Activated naive CD8-positive, alpha-beta T cell treated with anti-CD3 and anti-CD28 coated beads, Interleukin-2, amount 50 U/mL, for 24 hours (primary cell): ENCODE data around the gene ITGB2.
A peak's percentile ranks its signal among the peaks of the same experiment; 100 is the strongest.

ENCODE experiments used
- ATAC-seq: fragments of 150-1000 bp; cut with Tn5 transposase; one replicate; pipeline ENCODE4 v1.10.0; 2021
- DNase-seq: peaks from one replicate; pipeline ENCODE4 v3.0.0; 2021
- H3K27ac Mint-ChIP-seq: one replicate; pipeline ENCODE4 v1.8.0; 2021; ENCODE audit warnings: mild to moderate bottlenecking, mixed read lengths
- H3K27me3 Mint-ChIP-seq: one replicate; pipeline ENCODE4 v1.8.0; 2021; ENCODE audit warnings: mixed read lengths
- H3K36me3 Mint-ChIP-seq: one replicate; pipeline ENCODE4 v1.8.0; 2021; ENCODE audit warnings: low read depth, mixed read lengths
- H3K4me1 Mint-ChIP-seq: one replicate; pipeline ENCODE4 v1.8.0; 2021; ENCODE audit warnings: mixed read lengths
- H3K4me3 Mint-ChIP-seq: one replicate; pipeline ENCODE4 v1.8.0; 2021; ENCODE audit warnings: mild to moderate bottlenecking, moderate library complexity, mixed read lengths
- H3K9me3 Mint-ChIP-seq: one replicate; pipeline ENCODE4 v1.8.0; 2021; ENCODE audit warnings: mixed read lengths

The ITGB2 gene

DNA sequence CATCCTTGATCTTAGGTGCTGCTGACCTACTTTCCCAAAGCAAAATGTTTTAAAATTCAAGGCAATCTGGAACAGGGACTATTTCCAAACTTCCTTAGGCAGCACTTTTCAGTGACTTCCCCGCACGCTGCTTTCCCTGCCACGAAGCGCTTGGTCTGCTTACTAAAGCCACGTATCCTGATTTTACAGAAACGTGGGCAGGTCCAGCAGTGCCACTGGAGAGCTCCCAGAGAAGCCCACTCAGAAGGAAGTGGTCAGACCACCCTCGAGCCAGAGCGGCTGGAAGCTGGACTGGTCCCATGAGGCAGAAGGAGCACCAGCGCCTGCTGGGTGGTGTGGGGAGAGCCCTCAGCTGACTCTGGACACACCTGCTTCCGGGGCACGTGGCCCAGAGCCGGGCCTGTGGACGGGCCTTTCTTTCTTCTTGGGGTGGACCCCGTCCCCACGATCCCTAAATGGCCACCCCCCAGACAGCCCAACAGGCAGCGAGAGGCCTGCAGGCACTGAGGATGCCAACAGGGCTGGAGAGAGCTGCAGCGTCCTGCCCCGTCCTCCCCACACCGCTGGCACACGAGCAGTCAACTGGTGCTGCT is 70.4 kb downstream of the ITGB2 start:
- no peaks in the 10 kb centered on the region for H3K27me3 Mint-ChIP-seq
- H3K4me1 Mint-ChIP-seq: peaks cover 44% of the 10 kb centered on the region
- no peak overlapping the region for H3K27ac Mint-ChIP-seq
- H3K36me3 Mint-ChIP-seq: peaks cover 31% of the 10 kb centered on the region
- no peak for ATAC-seq
- no peaks in the 10 kb centered on the region for H3K9me3 Mint-ChIP-seq
- DNase-seq: no peak
- H3K4me3 Mint-ChIP-seq: no peak overlapping the region

DNA sequence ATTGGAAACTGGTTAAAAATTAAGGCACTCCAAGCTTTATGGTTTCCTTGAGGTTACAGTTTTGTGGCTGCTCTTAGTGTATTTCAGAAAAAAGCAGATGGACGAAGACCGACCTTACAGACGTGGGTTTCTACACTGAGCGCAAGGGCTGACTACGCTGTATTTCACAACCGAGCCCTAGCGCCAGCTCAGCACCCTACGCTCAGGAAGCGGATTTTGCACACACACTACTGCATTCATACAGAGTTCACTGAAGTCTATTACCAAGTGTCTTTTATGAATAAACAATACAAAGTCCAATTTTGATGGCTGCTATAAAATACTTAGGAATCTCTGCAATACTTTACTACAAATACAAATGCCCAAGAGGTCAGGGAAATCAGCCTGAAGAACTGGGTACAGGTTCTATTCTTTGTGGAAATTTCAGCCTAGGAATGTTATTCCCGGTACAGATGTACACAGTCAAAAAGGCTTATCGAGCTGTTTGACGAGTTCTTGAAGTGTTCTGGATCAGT is 71.0 kb downstream of the ITGB2 start:
- peaks cover 37% of the 10 kb centered on the region for H3K4me1 Mint-ChIP-seq
- no peak for DNase-seq
- H3K4me3 Mint-ChIP-seq: no peak overlapping the region
- H3K27me3 Mint-ChIP-seq: no peaks in the 10 kb centered on the region
- no peak overlapping the region for H3K27ac Mint-ChIP-seq
- ATAC-seq: no peak
- H3K9me3 Mint-ChIP-seq: no peaks in the 10 kb centered on the region
- peaks cover 25% of the 10 kb centered on the region for H3K36me3 Mint-ChIP-seq

- H3K27ac Mint-ChIP-seq: no peak overlapping the region
- no peaks in the 10 kb centered on the region for H3K9me3 Mint-ChIP-seq
- H3K4me3 Mint-ChIP-seq: no peak overlapping the region
- ATAC-seq (no peak), DNase-seq (no peak)
- no peaks in the 10 kb centered on the region for H3K27me3 Mint-ChIP-seq
- peaks cover 30% of the 10 kb centered on the region for H3K4me1 Mint-ChIP-seq
- peaks cover 18% of the 10 kb centered on the region for H3K36me3 Mint-ChIP-seq
Observed at GRCh38 chr21:44848821-44849521, 71.7 kb downstream of the ITGB2 start.

- Mint-ChIP-seq H3K4me1 (peaks cover 24% of the 10 kb centered on the region), H3K9me3 (no peaks in the 10 kb centered on the region), H3K36me3 (peaks cover 13% of the 10 kb centered on the region), H3K27ac (no peak overlapping the region), H3K27me3 (no peaks in the 10 kb centered on the region), H3K4me3 (no peak overlapping the region)
- DNase-seq (no peak), ATAC-seq (no peak)
Observed at GRCh38 chr21:44847261-44848056, 73.2 kb downstream of the ITGB2 start.

- H3K4me3 Mint-ChIP-seq: peak overlapping the region; percentile 69
- no peaks in the 10 kb centered on the region for H3K27me3 Mint-ChIP-seq
- peak overlapping the region; percentile 73 for H3K27ac Mint-ChIP-seq
- peaks cover 7% of the 10 kb centered on the region for H3K36me3 Mint-ChIP-seq
- ATAC-seq: peak; percentile 51
- H3K9me3 Mint-ChIP-seq: no peaks in the 10 kb centered on the region
- DNase-seq: peak; percentile 50
- peaks cover 18% of the 10 kb centered on the region for H3K4me1 Mint-ChIP-seq
Observed at GRCh38 chr21:44846485-44847260, 74.0 kb downstream of the ITGB2 start.

GRCh38 chr21:44846224-44846484 is 74.5 kb downstream of the ITGB2 start:
- no peak for ATAC-seq
- Mint-ChIP-seq H3K4me1 (peaks cover 16% of the 10 kb centered on the region), H3K4me3 (peak overlapping the region; percentile 69), H3K27ac (peak overlapping the region; percentile 73), H3K27me3 (no peaks in the 10 kb centered on the region), H3K36me3 (peaks cover 7% of the 10 kb centered on the region), H3K9me3 (no peaks in the 10 kb centered on the region)
- no peak for DNase-seq

DNA sequence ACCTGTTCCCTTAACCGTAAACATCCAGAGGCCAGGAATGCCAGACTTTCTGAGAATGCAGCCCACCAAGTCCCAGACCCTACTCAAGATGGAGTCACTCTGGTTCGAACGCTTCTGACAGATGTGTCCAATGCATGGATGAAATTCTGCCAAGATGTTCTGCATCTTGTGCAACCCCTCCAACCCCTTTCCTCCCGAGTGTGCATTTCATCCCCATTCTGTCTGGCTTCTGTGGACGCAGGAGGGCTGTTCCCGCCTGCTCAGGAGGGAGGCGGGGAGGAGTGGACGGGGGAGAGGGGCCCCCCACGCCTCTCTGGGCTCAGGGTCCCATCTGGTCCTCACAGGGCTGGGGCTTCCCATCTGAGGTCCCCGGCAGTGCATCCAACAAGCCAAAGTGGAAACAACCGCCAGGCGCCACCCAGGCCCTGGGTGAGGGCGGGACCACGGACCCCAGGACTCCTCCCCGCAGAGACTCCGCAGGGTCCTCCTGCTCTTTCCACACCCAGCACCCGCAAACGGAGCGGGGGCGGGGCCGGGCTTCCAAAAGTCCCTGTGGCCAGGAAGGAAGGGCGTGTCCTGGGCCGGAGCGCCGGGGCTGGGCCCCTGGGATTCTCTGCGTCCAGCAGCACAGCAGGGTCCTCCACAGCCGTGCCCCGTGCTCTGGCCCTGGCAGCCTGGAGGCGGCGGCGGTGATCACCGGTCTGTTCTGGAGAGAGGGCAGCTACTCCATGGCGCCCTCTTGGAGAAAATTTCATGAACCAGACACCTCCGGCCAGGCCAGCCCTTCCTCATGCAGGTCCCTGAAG is 75.1 kb downstream of the ITGB2 start:
- H3K36me3 Mint-ChIP-seq: peaks cover 2% of the 10 kb centered on the region
- H3K9me3 Mint-ChIP-seq: no peaks in the 10 kb centered on the region
- peak; percentile 74 for DNase-seq
- peak; percentile 89 for ATAC-seq
- H3K27ac Mint-ChIP-seq: peak overlapping the region; percentile 73
- peak overlapping the region; percentile 69 for H3K4me3 Mint-ChIP-seq
- peaks cover 13% of the 10 kb centered on the region for H3K4me1 Mint-ChIP-seq
- H3K27me3 Mint-ChIP-seq: no peaks in the 10 kb centered on the region

DNA sequence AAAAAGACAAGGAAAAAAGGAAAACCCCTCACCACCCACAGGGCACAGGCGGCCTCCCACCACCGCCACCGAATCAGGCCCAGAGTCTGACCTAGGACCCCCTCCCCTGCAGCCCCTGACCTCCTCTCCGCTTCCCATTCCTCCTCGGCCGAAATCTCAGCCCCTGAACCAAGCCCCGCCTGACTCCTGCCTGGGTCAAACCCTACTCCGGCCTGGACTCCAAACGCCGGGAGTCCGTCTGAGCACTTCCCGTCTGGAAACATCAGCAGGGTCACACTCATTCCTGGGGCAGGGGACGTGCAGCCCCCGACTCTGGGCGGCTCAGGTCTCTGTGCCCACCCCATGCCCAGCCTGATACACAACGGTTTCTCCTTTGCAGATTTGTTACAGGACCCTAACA is 76.4 kb downstream of the ITGB2 start:
- no peaks in the 10 kb centered on the region for H3K9me3 Mint-ChIP-seq
- no peak overlapping the region for H3K4me3 Mint-ChIP-seq
- no peak for DNase-seq
- no peak for ATAC-seq
- peaks cover 13% of the 10 kb centered on the region for H3K4me1 Mint-ChIP-seq
- no peaks in the 10 kb centered on the region for H3K27me3 Mint-ChIP-seq
- no peak overlapping the region for H3K27ac Mint-ChIP-seq
- H3K36me3 Mint-ChIP-seq: peaks cover 2% of the 10 kb centered on the region

DNA sequence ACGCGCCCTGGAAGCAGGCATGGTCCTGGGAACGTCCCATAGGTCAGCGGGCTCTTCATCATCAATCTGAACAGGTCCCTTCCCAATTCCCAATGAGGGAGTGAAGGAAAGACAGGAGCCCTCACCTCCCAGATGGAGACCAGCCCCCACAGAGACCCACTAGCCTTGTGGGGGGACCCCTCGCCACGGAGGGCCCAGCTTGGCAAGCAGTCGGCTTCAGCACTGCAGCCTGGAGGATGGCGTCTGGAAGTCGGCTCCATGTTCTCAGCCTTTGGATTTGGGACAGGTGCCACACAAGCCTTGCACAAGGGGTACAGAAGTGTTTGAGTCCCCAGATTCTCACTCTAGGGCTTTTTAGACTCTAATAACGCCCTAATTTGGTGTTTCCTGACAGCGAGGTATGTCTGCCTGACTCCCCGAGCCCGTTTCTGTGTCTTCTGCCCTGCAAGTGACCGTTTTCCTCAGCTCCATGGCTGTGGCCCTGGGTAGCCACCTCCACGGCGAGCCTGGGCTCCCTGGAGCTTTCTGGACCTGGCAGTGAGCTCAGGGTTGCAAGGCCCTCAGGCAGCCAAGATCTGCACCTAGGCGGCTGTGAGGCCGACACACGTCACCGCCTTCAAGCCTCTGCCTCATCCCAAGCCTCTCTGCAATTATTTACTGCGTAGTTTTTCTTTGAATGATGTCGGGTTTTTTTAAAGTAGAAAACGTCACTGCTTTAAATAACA is 77.8 kb downstream of the ITGB2 start:
- Mint-ChIP-seq H3K27ac (no peak overlapping the region), H3K27me3 (no peaks in the 10 kb centered on the region), H3K4me3 (no peak overlapping the region), H3K36me3 (no peaks in the 10 kb centered on the region), H3K4me1 (peaks cover 13% of the 10 kb centered on the region), H3K9me3 (no peaks in the 10 kb centered on the region)
- DNase-seq: no peak
- no peak for ATAC-seq

- no peak for ATAC-seq
- H3K27ac Mint-ChIP-seq: no peak overlapping the region
- no peaks in the 10 kb centered on the region for H3K27me3 Mint-ChIP-seq
- H3K9me3 Mint-ChIP-seq: no peaks in the 10 kb centered on the region
- H3K36me3 Mint-ChIP-seq: no peaks in the 10 kb centered on the region
- no peak overlapping the region for H3K4me3 Mint-ChIP-seq
- peaks cover 11% of the 10 kb centered on the region for H3K4me1 Mint-ChIP-seq
- no peak for DNase-seq
Observed at GRCh38 chr21:44842087-44842486, 78.6 kb downstream of the ITGB2 start.

DNA sequence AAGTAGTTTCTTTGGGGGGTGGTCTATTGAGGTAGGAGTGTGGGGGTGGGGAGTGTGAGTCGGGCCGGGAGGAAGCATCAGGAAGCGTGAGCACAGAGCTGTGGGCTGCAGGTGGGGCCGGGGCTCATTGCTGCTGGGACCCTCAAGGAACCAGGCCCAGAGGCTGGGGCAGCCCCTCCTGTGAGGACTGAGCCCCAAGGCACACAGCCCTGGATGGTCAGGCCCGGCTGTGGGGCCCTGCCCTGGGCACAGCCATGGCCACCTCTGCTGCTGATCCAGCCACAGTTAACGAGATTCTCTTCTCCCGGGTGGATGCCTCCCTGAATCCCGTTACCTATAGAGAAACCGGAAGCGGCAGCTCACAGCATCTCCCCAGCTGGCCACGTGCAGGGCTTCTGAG is 79.9 kb downstream of the ITGB2 start:
- Mint-ChIP-seq H3K4me1 (no peaks in the 10 kb centered on the region), H3K27me3 (no peaks in the 10 kb centered on the region), H3K4me3 (no peak overlapping the region), H3K27ac (no peak overlapping the region), H3K9me3 (no peaks in the 10 kb centered on the region), H3K36me3 (no peaks in the 10 kb centered on the region)
- no peak for DNase-seq
- no peak for ATAC-seq

- ATAC-seq (no peak), DNase-seq (no peak)
- Mint-ChIP-seq H3K27ac (no peak overlapping the region), H3K9me3 (no peaks in the 10 kb centered on the region), H3K27me3 (no peaks in the 10 kb centered on the region), H3K4me3 (no peak overlapping the region), H3K4me1 (no peaks in the 10 kb centered on the region), H3K36me3 (no peaks in the 10 kb centered on the region)
Observed at GRCh38 chr21:44838951-44839350, 81.7 kb downstream of the ITGB2 start.

- no peak for DNase-seq
- Mint-ChIP-seq H3K9me3 (no peaks in the 10 kb centered on the region), H3K4me3 (no peak overlapping the region), H3K36me3 (no peaks in the 10 kb centered on the region), H3K4me1 (no peaks in the 10 kb centered on the region), H3K27me3 (no peaks in the 10 kb centered on the region), H3K27ac (no peak overlapping the region)
- ATAC-seq: no peak
Observed at GRCh38 chr21:44838039-44838895, 82.4 kb downstream of the ITGB2 start.
